GM18526 (cell line): Measurements from ENCODE around the gene ARHGAP15.

Source experiments
- POLR2A ChIP-seq: IDR thresholded peaks from 3 replicates; pipeline ENCODE4 v1.6.1; 2011; ENCODE audit not compliant: insufficient read length; ENCODE audit errors: extremely low read depth

The ARHGAP15 gene

GRCh38 chr2:143182649-143183048, 53.4 kb downstream of the ARHGAP15 start:
- TF ChIP-seq POLR2A = no peak

- TF ChIP-seq POLR2A = no peak
Measured at GRCh38 chr2:143183804-143184463, 54.7 kb downstream of the ARHGAP15 start.

- TF ChIP-seq POLR2A = no peak
Measured at GRCh38 chr2:143186876-143187275, 57.7 kb downstream of the ARHGAP15 start.

GRCh38 chr2:143190431-143190830, 61.2 kb downstream of the ARHGAP15 start:
- TF ChIP-seq POLR2A = no peak

- no peak for TF ChIP-seq POLR2A
Measured at GRCh38 chr2:143192106-143192505, 62.9 kb downstream of the ARHGAP15 start.

- no peak for TF ChIP-seq POLR2A
Measured at GRCh38 chr2:143192716-143193115, 63.5 kb downstream of the ARHGAP15 start.

GRCh38 chr2:143193121-143193520, 63.9 kb downstream of the ARHGAP15 start:
- TF ChIP-seq POLR2A = no peak

- no peak for TF ChIP-seq POLR2A
Measured at GRCh38 chr2:143195511-143195910, 66.3 kb downstream of the ARHGAP15 start.

GRCh38 chr2:143204062-143204461, 74.8 kb downstream of the ARHGAP15 start:
- TF ChIP-seq POLR2A = no peak

GRCh38 chr2:143205106-143205764, 76.0 kb downstream of the ARHGAP15 start:
- TF ChIP-seq POLR2A = no peak

GRCh38 chr2:143209570-143210445, 80.6 kb downstream of the ARHGAP15 start:
- no peak for TF ChIP-seq POLR2A

- TF ChIP-seq POLR2A = no peak
Measured at GRCh38 chr2:143210446-143210819, 81.2 kb downstream of the ARHGAP15 start.

- TF ChIP-seq POLR2A = no peak
Measured at GRCh38 chr2:143217512-143218115, 88.4 kb downstream of the ARHGAP15 start.

GRCh38 chr2:143218621-143219020, 89.4 kb downstream of the ARHGAP15 start:
- TF ChIP-seq POLR2A = no peak

GRCh38 chr2:143219266-143219665, 90.0 kb downstream of the ARHGAP15 start:
- no peak for TF ChIP-seq POLR2A
